Mesodermal cell (in vitro differentiated cells): Measurements from ENCODE around the gene DNAJC3.

Source experiments
- H3K27ac ChIP-seq: 2 replicates; pipeline ENCODE4 v1.7.0; 2013; ENCODE audit warnings: mild to moderate bottlenecking, low read depth, low read length, moderate library complexity; ENCODE audit not compliant: severe bottlenecking
- H3K36me3 ChIP-seq: 2 replicates; pipeline ENCODE4 v1.7.1; 2013; ENCODE audit warnings: mild to moderate bottlenecking, low read length, moderate library complexity; ENCODE audit not compliant: control insufficient read depth, insufficient read depth
- H3K4me1 ChIP-seq: one replicate; pipeline ENCODE4 v1.7.1; 2013; ENCODE audit warnings: mild to moderate bottlenecking, low read length; ENCODE audit not compliant: insufficient read depth, control insufficient read depth, poor library complexity, severe bottlenecking
- H3K4me3 ChIP-seq: 2 replicates; pipeline ENCODE4 v1.7.0; 2013; ENCODE audit warnings: low read length, control low read depth, mild to moderate bottlenecking; ENCODE audit not compliant: insufficient read depth, poor library complexity, severe bottlenecking; ENCODE audit errors: extremely low read depth
- H3K9me3 ChIP-seq: 2 replicates; pipeline ENCODE4 v1.7.1; 2013; ENCODE audit warnings: mild to moderate bottlenecking, low read length, moderate library complexity; ENCODE audit not compliant: control insufficient read depth
- WGBS, 2 experiments: methylation state at CpG; one replicate each; pipeline ENCODE4 v1.1.5; 2013; ENCODE audit warnings: missing lambda C conversion rate in 2 of 2; ENCODE audit not compliant: insufficient coverage in 2 of 2; 5-methylcytosine and 5-hydroxymethylcytosine counted together

DNAJC3 gene

GRCh38 chr13:95833719-95834118 is 156.8 kb downstream of the DNAJC3 start:
- H3K4me1 ChIP-seq = peaks cover 10% of the 10 kb centered on the region
- WGBS, 2 experiments = no CpG with 5 or more reads among the region's 1 CpG
- peaks cover 7% of the 10 kb centered on the region for H3K9me3 ChIP-seq
- no peaks in the 10 kb centered on the region for H3K36me3 ChIP-seq
- no peak overlapping the region for H3K4me3 ChIP-seq
- no peak overlapping the region for H3K27ac ChIP-seq

DNA sequence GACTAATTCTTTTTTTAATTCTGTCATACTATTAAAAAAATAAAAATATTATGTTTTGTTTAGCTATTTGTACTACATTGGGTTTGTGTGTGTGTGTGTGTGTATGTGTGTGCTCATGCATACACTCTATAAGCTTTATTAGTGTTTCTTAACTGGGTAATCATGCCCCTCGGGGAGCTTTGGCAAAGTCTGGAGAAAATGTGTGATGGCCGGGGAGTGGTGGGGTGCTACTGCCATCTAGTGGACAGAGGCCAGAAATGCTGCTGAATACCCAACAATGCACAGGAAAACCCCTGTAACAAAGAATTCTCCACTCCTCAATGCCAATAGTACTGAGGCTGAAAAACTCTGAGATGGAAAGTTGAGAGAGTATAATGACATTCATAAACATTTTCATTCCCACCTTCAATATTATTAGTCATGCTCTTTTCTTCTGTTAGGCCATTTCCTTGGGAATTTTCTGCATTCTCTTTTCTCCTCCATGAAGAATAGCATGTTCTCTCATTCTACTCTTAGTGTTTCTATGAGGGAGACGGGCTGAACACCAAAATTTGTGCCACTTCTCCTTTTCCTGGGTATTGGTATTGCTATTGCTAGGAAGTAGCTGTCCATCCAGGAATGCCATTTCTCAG is 157.3 kb downstream of the DNAJC3 start:
- Histone ChIP-seq H3K36me3 (no peaks in the 10 kb centered on the region), H3K4me1 (peaks cover 10% of the 10 kb centered on the region), H3K4me3 (no peak overlapping the region), H3K27ac (no peak overlapping the region), H3K9me3 (peaks cover 11% of the 10 kb centered on the region)
- WGBS, 2 experiments = 60% methylated on average over 1 of the region's 3 CpGs; no CpG with 5 or more reads in 1 of the 2 experiments

GRCh38 chr13:95841894-95842293 is 165.0 kb downstream of the DNAJC3 start:
- peaks cover 3% of the 10 kb centered on the region for H3K36me3 ChIP-seq
- H3K27ac ChIP-seq = no peak overlapping the region
- H3K4me3 ChIP-seq = no peak overlapping the region
- peaks cover 14% of the 10 kb centered on the region for H3K9me3 ChIP-seq
- H3K4me1 ChIP-seq = no peaks in the 10 kb centered on the region

GRCh38 chr13:95842898-95843297 is 166.0 kb downstream of the DNAJC3 start:
- peaks cover 12% of the 10 kb centered on the region for H3K36me3 ChIP-seq
- H3K4me1 ChIP-seq = no peaks in the 10 kb centered on the region
- peaks cover 19% of the 10 kb centered on the region for H3K9me3 ChIP-seq
- no peak overlapping the region for H3K27ac ChIP-seq
- no peak overlapping the region for H3K4me3 ChIP-seq
- 100% methylated on average over 1 of the region's 2 CpGs; no CpG with 5 or more reads in 1 of the 2 experiments for WGBS, 2 experiments
